SK-MEL-5 (cell line): ENCODE results near the gene DENND2C. TPM values are rescaled to one million over a fixed set of nuclear protein-coding genes. Genes with fewer than 3 reads are reported as not detected.
"Not testable (repeated sequence)": the region's sequence is repeated elsewhere in the genome, so short reads cannot be mapped to it uniquely, and the experiment has no call there.

Experiments
- DNase-seq: peaks from one replicate; pipeline ENCODE4 v3.0.0-alpha.2; 2016; ENCODE audit warnings: low read depth, low spot score
- in situ Hi-C: cut with HindIII; loops from 2 replicates; pipeline ENCODE4 v1.10.0; 2016; ENCODE audit warnings: low sequenced_read_pairs, high pct_unique_total_duplicates, low pct_unique_long_range_greater_than_20kb
- total RNA-seq: library from RNA; depleted of rRNA; stranded (reverse); fragments of >200 nt; shearing (Covaris generic); gene quantifications from 2 replicates; pipeline ENCODE4 v1.2.3, GENCODE V29; 2014

The DENND2C gene
- total RNA-seq, 1 experiment from 2014 or later = 0.74 TPM

DNA sequence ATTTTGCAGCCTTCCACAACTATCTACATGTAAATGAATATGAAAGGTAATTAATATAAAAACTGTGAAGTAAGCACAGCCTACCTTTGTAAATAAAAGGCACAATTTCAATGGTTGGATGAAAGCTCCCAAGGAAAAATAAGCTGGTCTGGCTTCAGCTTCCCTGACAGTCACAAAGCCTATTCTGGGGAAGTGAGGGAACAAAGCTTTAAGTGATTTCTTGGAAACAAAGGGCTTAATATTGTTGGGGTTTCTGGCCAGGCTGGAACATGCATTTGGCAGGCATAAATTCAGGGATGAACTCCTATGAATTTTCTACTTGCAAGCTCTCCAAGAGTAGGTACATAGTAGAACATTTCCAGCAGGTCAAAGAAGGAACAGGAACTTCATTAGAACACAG, 105.7 kb downstream of the DENND2C start:
- in situ Hi-C loops = no loop called here
- DNase-seq = no peak

DNA sequence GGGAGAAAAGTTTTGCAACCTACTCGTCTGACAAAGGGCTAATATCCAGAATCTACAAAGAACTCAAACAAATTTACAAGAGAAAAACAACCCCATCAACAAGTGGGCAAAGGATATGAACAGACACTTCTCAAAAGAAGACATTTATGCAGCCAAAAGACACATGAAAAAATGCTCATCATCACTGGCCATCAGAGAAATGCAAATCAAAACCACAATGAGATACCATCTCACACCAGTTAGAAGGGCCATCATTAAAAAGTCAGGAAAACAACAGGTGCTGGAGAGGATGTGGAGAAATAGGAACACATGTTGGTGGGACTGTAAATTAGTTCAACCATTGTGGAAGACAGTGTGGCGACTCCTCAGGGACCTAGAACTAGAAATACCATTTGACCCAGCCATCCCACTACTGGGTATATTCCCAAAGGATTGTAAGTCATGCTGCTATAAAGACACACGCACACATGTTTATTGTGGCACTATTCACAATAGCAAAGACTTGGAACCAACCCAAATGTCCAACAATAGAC, 106.8 kb downstream of the DENND2C start:
- DNase-seq, in situ Hi-C loops: not testable (repeated sequence)

DNA sequence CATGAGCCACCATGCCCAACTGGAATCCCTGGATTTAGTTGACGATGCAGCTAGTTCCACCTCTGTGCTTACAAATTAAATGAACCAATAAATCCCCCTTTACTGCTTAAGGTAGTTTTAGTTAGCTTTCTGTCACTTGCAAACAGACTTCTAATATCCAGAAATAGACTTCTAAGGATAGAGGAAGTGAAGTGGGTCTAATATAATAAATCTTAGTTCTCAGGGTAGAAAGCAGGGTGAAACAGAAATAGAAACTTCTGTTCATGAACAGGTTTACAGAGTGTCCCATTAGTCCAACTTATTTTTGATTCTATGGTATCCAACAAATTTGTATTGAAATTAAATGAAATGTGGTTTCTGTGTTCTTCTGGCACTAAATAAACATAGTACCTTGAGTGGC, 108.5 kb downstream of the DENND2C start:
- DNase-seq = no peak
- in situ Hi-C loops = no loop called here

DNA sequence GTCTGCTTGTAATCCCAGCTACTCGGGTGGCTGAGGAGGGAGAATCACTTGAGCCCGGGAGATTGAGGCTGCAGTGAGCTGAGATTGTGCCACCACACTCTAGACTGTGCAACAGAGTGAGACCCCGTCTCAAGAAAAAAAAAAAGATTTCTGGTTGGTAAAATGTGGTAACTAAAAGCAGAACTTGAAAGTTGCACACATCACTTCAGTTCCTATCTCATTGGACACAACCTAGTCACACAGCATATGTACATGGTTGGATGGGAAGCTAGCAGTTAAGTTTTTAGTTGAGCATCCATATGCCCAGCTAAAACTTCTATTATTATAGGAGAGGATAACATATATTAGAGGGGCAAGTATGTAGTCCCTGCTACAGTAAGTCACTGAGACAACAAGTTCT, 110.5 kb downstream of the DENND2C start:
- no peak for DNase-seq
- in situ Hi-C loops = no loop called here

DNA sequence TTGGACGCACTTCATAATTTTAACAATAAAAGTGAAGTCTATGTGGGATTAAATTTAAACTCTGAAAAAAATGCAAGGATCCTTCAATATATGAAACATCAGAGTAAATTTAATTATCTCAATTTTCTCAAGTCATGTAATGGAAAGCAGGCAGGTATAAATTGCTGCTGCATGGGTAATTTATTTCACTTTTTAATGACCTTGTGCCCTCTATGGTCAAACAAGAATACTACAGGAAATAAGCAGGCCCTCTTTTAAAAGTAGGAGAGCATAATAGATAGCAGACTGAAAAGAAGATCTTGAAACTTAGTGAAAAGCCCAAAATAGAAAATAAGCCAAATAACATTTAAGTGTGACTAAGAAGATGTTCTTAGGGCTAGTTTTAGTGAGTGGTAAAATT, 111.3 kb downstream of the DENND2C start:
- in situ Hi-C loops = no loop called here
- DNase-seq = peak; percentile 48

DNA sequence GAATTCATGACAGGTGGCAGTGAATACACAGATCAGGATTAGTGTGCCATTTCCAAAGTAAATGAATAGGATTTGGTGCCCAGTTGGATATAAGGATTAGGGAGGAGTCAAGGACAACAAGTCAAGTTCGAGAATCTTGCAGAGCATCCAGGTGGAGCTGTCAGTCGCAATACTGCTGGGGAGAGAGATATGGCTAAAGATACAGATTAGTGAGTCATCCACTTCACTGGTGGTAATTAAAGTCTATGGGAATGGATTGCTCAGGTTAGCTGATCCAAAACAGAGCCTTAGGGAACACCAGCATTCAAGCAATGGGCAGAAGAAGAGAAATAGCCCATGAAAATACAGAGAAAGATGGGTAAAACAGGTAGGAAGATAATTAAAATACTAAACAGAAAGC, 115.3 kb downstream of the DENND2C start:
- in situ Hi-C loops = no loop called here
- DNase-seq = no peak

DNA sequence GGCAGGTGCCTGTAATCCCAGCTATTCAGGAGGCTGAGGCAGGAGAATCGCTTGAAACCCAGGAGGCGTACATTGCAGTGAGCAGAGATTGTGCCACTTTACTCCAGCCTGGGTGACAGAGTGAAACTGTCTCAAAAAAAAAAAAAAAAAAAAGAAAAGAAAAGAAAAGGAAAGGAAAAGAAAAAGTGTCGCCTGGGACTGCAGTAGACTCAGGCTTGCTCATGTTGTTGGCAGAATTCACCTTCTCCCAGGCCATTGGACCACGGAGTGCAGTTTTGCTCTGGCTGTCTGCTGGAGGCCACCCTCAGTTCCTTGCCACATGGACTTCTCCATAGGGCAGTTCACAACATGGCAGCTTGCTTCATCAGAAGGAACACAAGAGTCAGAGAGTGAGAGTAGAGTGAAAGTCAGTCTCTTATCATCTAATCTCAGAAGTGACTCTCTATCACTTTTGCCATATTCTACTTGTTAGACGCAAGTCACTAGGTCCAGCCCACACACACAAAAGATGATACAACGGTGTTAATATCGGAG, 117.7 kb downstream of the DENND2C start:
- DNase-seq = no peak
- in situ Hi-C loops = no loop called here

DNA sequence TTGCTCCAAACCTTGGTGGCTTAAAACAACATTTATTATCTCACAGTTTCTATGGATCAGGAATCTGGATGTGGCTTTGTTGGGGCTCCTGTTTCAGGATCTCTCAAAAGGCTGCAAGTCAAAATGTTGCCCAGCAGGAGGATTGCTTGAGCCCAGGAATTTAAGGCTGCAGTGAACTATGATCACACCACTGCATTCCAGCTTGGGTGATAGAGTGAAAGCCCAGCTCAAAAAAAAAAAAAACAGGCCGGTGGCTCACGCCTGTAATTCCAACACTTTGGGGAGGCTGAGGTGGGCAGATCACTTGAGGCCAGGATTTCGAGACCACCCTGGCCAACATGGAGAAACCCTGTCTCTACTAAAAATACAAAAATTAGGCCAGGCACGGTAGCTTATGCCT, 118.4 kb downstream of the DENND2C start:
- in situ Hi-C loops = no loop called here
- no peak for DNase-seq

DNA sequence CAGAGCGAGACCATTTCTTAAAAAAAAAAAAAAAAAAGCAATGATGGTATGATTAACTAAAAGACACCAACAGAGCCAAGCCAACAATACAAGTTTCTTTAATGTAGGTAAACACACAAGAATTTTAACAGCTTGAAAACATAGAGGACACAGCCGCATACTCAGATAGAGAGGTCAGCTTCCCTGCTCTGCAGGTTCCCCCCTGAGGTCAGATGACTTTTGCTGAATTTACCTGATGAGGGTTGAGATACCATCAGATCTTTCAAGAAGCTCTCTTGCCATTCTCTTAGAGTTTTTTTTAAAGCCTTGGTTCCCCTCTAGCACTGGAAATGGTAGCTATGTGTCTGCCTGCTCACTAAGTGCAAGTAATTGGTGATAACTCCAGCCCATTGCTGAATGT, 119.5 kb downstream of the DENND2C start:
- no peak for DNase-seq
- in situ Hi-C loops = no loop called here

DNA sequence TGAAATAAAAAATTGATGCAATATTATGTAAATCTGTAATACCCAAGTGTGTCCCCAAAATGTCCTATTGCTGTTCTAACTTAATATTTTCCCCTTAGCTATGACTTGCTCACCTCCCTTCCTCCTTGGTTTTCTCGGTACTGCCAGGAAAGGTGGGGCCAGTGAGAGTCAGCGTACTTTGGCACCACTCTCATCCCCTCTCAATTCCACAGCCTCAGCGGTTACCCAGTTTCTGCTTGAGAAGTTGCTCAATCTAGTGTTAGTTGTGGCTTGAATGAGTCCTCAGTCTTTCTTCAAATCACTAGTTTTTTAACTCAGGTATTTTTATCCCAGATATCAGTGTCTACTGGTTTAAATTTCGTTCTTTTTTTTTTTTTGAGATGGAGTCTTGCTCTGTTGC, 120.7 kb downstream of the DENND2C start:
- no peak for DNase-seq
- in situ Hi-C loops = no loop called here

DNA sequence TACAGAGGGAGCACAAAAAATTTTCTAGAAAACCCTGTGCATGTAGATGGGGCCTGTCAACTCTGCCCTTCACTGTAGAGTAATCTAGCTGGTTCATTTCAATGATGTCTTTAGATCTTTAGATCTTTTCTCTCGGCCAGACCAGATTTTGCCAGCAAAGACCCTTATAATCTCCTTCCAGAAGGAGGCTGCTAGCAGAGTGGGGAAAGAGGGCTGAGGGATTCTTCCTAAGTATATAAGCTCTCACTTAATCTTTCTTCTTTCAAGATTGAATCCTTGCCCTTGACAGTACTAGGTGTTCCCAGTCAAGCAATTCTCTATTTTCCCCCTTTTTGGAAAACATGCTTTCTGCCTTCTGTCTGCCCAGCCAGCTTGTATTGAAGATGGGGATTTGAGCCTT, 122.8 kb downstream of the DENND2C start:
- no peak for DNase-seq
- in situ Hi-C loops = no loop called here

DNA sequence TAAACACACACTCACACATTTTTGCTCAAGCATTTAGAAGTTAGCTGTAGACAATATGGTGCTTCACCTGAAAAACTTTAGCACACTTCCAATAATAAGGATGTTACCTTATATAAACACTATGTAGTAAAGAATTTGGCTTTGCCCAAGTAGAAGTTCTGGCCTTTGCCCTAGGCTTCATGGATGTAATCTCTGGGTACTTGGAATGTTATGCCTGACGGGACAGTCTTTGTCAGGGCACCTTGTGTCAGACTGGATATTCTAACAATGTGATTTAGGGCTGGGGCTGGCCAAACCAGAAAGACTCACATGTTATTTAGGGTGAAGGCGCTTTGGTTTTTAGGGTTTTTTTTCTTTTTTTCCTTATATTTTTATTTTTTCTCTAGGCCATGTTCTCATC, 124.1 kb downstream of the DENND2C start:
- DNase-seq = no peak
- in situ Hi-C loops = no loop called here

DNA sequence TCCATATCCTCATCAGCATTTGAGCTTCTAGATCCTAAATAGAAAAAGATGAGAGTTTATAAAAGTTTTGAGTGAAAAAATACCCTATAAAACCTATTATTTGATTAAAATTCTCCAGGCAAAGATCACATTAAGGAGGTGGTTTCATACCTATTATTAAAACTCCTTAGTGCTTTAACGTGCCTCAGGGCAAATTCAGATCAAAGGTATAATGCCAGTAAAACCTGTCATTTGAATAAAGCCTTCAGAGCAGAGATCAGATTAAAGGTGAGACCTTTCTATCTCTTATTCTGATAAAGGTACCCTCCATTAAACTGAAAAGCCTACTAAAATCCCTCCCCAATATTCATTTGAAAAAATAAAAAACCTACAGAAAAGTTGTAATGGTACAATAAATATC, 124.5 kb downstream of the DENND2C start:
- DNase-seq = no peak
- in situ Hi-C loops = no loop called here

DNA sequence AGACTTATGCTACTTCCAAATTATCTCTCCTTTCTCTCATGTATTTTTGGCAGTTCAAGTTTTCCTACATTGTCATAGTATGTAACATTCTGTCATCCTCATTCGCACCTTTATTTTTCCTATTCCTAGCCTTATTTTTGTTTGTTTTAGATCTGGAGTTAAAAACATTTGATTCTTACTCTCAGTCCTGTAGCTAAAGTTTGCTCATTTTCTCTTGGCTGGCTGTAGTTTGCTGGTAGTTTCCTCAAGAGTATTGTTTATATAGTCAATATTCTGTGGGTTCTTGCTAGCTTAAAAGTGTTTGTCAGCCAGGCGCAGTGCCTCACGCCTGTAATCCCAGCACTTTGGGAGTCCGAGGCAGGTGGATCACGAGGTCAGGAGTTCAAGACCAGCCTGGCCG, 129.0 kb downstream of the DENND2C start:
- in situ Hi-C loops = no loop called here
- no peak for DNase-seq

DNA sequence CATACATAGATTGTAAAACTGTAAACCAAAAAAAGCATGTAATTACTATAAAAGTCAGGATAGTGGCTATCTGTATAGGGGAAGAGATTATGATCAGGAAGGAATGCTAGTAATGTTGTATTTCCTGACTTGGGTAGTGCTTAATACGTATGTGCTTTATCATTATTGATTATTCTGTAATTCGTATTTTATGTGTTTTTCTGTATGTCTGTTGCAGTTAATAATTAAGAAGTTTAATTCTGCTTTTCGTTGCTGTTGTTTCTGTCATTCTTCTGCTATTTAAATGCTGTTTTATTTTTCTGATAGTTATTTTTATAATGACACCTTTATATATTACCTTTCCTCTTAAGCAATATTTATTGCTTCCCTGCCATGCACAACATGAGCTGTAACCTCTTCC, 129.6 kb downstream of the DENND2C start:
- no peak for DNase-seq
- in situ Hi-C loops = no loop called here

DNA sequence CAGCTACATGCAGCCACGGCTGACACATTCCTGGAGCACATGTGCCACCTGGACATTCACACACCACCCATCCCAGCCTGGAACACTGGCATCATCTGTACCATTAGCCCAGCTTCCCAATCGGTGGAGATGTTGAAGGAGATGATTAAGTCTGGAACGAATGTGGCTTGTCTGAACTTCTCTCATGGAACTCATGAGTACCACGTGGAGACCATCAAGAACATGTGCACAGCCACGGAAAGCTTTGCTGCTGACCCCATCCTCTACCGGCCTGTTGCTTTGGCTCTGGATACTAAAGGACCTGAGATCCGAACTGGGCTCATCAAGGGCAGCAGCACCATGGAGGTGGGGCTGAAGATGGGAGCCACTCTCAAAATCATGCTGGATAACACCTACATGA, 133.8 kb downstream of the DENND2C start:
- no peak for DNase-seq
- in situ Hi-C loops = no loop called here

DNA sequence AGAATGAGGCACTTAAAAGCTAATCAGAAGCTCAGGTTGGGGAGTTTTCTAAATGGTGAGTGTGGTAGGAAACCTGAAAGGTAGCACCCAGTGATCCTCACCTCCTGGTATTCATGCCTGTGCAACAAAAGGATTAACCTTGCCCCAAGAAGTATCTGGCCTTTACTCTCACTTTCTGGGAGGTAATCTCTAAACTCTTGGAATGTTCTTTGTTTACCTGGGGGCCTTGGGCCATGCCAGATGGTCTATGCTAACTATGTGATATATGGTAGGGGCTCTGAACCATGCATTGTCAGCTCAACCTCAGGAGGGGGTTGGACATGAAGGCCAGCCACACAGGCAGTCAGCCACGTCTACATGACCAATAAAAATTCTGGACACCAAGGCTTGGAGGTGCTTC, 134.4 kb downstream of the DENND2C start:
- in situ Hi-C loops = no loop called here
- DNase-seq = no peak
